Measurements from ENCODE around the gene EXD3. TPM values are rescaled to one million over a fixed set of nuclear protein-coding genes. Genes with fewer than 3 reads are reported as not detected.

The EXD3 gene
- total and polyA plus RNA-seq, 2 donors from 2014 or later: 18.9 to 44.5 TPM

GRCh38 chr9:137317718-137318511 lies 105.0 kb downstream of the EXD3 start:
- H3K36me3 ChIP-seq (ENCODE audit: control insufficient read depth in 2 of 3, insufficient read depth in 3 of 3, low read length in 3 of 3): no peaks in the 10 kb centered on the region
- H3K9me3 ChIP-seq (ENCODE audit: control insufficient read depth in 2 of 3, insufficient read depth in 1 of 3, low read length in 3 of 3): no peaks in the 10 kb centered on the region
- no peaks in the 10 kb centered on the region for H3K27me3 ChIP-seq (ENCODE audit: control insufficient read depth, insufficient read depth, low read length)
- DNase-seq (peak in 2 of 5 donors; percentile 54 to 69), FAIRE-seq (no peak)
- no peak overlapping the region for H3K27ac ChIP-seq (ENCODE audit: low read depth in 2 of 2, low read length in 2 of 2)
- H3K4me3 ChIP-seq (ENCODE audit: low read length in 3 of 3): no peak overlapping the region
- H3K9ac ChIP-seq (ENCODE audit: low read length in 3 of 3): no peak overlapping the region
- intact Hi-C loops (cut with DNase I): no loop called here
- TF ChIP-seq CTCF (IDR thresholded peaks at IDR 0.05; ENCODE audit: borderline replicate concordance, extremely low read depth, insufficient read depth): no peak
- peaks cover 0 to 7% (median 0%) of the 10 kb centered on the region in 3 donors for H3K4me1 ChIP-seq (ENCODE audit: control insufficient read depth in 2 of 3, insufficient read depth in 2 of 3, low read depth in 1 of 3, low read length in 3 of 3)

GRCh38 chr9:137317021-137317717 lies 105.8 kb downstream of the EXD3 start:
- peak in 2 of 5 donors; percentile 61 to 68 for DNase-seq
- no peak for FAIRE-seq
- TF ChIP-seq CTCF (IDR thresholded peaks at IDR 0.05; ENCODE audit: borderline replicate concordance, extremely low read depth, insufficient read depth): no peak
- H3K9me3 ChIP-seq (ENCODE audit: control insufficient read depth in 2 of 3, insufficient read depth in 1 of 3, low read length in 3 of 3): no peaks in the 10 kb centered on the region
- peaks cover 0 to 7% (median 0%) of the 10 kb centered on the region in 3 donors for H3K4me1 ChIP-seq (ENCODE audit: control insufficient read depth in 2 of 3, insufficient read depth in 2 of 3, low read depth in 1 of 3, low read length in 3 of 3)
- H3K4me3 ChIP-seq (ENCODE audit: low read length in 3 of 3): no peak overlapping the region
- H3K27ac ChIP-seq (ENCODE audit: low read depth in 2 of 2, low read length in 2 of 2): no peak overlapping the region
- H3K9ac ChIP-seq (ENCODE audit: low read length in 3 of 3): no peak overlapping the region
- H3K36me3 ChIP-seq (ENCODE audit: control insufficient read depth in 2 of 3, insufficient read depth in 3 of 3, low read length in 3 of 3): no peaks in the 10 kb centered on the region
- intact Hi-C loops (cut with DNase I): no loop called here
- no peaks in the 10 kb centered on the region for H3K27me3 ChIP-seq (ENCODE audit: control insufficient read depth, insufficient read depth, low read length)

- H3K27me3 ChIP-seq (ENCODE audit: control insufficient read depth, insufficient read depth, low read length): no peaks in the 10 kb centered on the region
- H3K4me1 ChIP-seq (ENCODE audit: control insufficient read depth in 2 of 3, insufficient read depth in 2 of 3, low read depth in 1 of 3, low read length in 3 of 3): peaks cover 0 to 7% (median 0%) of the 10 kb centered on the region in 3 donors
- FAIRE-seq (no peak), DNase-seq (peak in 4 of 5 donors; percentile 73 to 87 (median 79))
- intact Hi-C loops (cut with DNase I): no loop called here
- H3K9ac ChIP-seq (ENCODE audit: low read length in 3 of 3): no peak overlapping the region
- H3K36me3 ChIP-seq (ENCODE audit: control insufficient read depth in 2 of 3, insufficient read depth in 3 of 3, low read length in 3 of 3): no peaks in the 10 kb centered on the region
- no peaks in the 10 kb centered on the region for H3K9me3 ChIP-seq (ENCODE audit: control insufficient read depth in 2 of 3, insufficient read depth in 1 of 3, low read length in 3 of 3)
- H3K27ac ChIP-seq (ENCODE audit: low read depth in 2 of 2, low read length in 2 of 2): no peak overlapping the region
- no peak overlapping the region for H3K4me3 ChIP-seq (ENCODE audit: low read length in 3 of 3)
- TF ChIP-seq CTCF (IDR thresholded peaks at IDR 0.05; ENCODE audit: borderline replicate concordance, extremely low read depth, insufficient read depth): no peak
Observed at GRCh38 chr9:137316012-137316981, 106.7 kb downstream of the EXD3 start.
